Type B pancreatic cell (in vitro differentiated cells): ENCODE results near the gene CADPS. TPM values are rescaled to one million over a fixed set of nuclear protein-coding genes. Genes with fewer than 3 reads are reported as not detected.

Experiments used
- DNase-seq: peaks from one replicate; pipeline ENCODE4 v3.0.0; 2021; ENCODE audit warnings: mixed read lengths; ENCODE audit not compliant: unreplicated experiment; ENCODE audit errors: extremely low spot score
- H3K27ac Mint-ChIP-seq: 2 replicates; pipeline ENCODE4 v1.8.0; 2021; ENCODE audit warnings: mild to moderate bottlenecking, mixed read lengths
- H3K27me3 Mint-ChIP-seq: 2 replicates; pipeline ENCODE4 v1.8.0; 2021; ENCODE audit warnings: mixed read lengths
- H3K36me3 Mint-ChIP-seq: 2 replicates; pipeline ENCODE4 v1.8.0; 2021; ENCODE audit warnings: mixed read lengths
- H3K4me1 Mint-ChIP-seq: one replicate; pipeline ENCODE4 v1.8.0; 2021; ENCODE audit warnings: mixed read lengths; ENCODE audit not compliant: unreplicated experiment
- H3K4me3 Mint-ChIP-seq: 2 replicates; pipeline ENCODE4 v1.8.0; 2021; ENCODE audit warnings: mild to moderate bottlenecking, mixed read lengths
- H3K9me3 Mint-ChIP-seq: 2 replicates; pipeline ENCODE4 v1.8.0; 2021; ENCODE audit warnings: mixed read lengths
- CTCF ChIP-seq: fragments of 200-600 bp; sonication (generic); conservative IDR thresholded peaks from 2 replicates; pipeline ENCODE4 v1.5.0; 2021; ENCODE audit warnings: antibody characterized with exemption, mild to moderate bottlenecking
- total RNA-seq: library from RNA; stranded (reverse); gene quantifications from 2 replicates; pipeline ENCODE4 v1.2.1, GENCODE V29; 2021; ENCODE audit warnings: low replicate concordance

CADPS gene
- total RNA-seq, 1 donor from 2014 or later = 21.6 TPM

- no peaks in the 10 kb centered on the region for H3K9me3 Mint-ChIP-seq
- TF ChIP-seq CTCF = no peak
- H3K36me3 Mint-ChIP-seq = no peaks in the 10 kb centered on the region
- DNase-seq = no peak
- no peaks in the 10 kb centered on the region for H3K4me1 Mint-ChIP-seq
- H3K4me3 Mint-ChIP-seq = no peak overlapping the region
- H3K27ac Mint-ChIP-seq = no peak overlapping the region
- peaks cover 38% of the 10 kb centered on the region for H3K27me3 Mint-ChIP-seq
Measured at GRCh38 chr3:62551556-62551955, 323.7 kb downstream of the CADPS start.

GRCh38 chr3:62550439-62550838 is 324.8 kb downstream of the CADPS start:
- H3K36me3 Mint-ChIP-seq = no peaks in the 10 kb centered on the region
- no peak for DNase-seq
- H3K27me3 Mint-ChIP-seq = peaks cover 44% of the 10 kb centered on the region

GRCh38 chr3:62548528-62549205 is 326.5 kb downstream of the CADPS start:
- no peak overlapping the region for H3K27ac Mint-ChIP-seq
- H3K27me3 Mint-ChIP-seq = peaks cover 44% of the 10 kb centered on the region
- DNase-seq = no peak
- H3K36me3 Mint-ChIP-seq = no peaks in the 10 kb centered on the region
- no peaks in the 10 kb centered on the region for H3K9me3 Mint-ChIP-seq
- no peaks in the 10 kb centered on the region for H3K4me1 Mint-ChIP-seq
- H3K4me3 Mint-ChIP-seq = no peak overlapping the region
- TF ChIP-seq CTCF = no peak

More at GRCh38 chr3:62550439-62550838, 324.8 kb downstream of the CADPS start:
- Mint-ChIP-seq H3K27ac (no peak overlapping the region), H3K9me3 (no peaks in the 10 kb centered on the region), H3K4me1 (no peaks in the 10 kb centered on the region), H3K4me3 (no peak overlapping the region)
- TF ChIP-seq CTCF = no peak

- DNase-seq = no peak
- Mint-ChIP-seq H3K27ac (no peak overlapping the region), H3K4me1 (no peaks in the 10 kb centered on the region), H3K36me3 (no peaks in the 10 kb centered on the region), H3K9me3 (no peaks in the 10 kb centered on the region), H3K27me3 (peaks cover 42% of the 10 kb centered on the region), H3K4me3 (no peak overlapping the region)
- TF ChIP-seq CTCF = no peak
Measured at GRCh38 chr3:62546266-62546665, 328.9 kb downstream of the CADPS start.

- H3K27me3 Mint-ChIP-seq = peaks cover 38% of the 10 kb centered on the region
- no peak for DNase-seq
- no peaks in the 10 kb centered on the region for H3K4me1 Mint-ChIP-seq
- no peak overlapping the region for H3K27ac Mint-ChIP-seq
- H3K9me3 Mint-ChIP-seq = no peaks in the 10 kb centered on the region
- H3K4me3 Mint-ChIP-seq = no peak overlapping the region
- no peaks in the 10 kb centered on the region for H3K36me3 Mint-ChIP-seq
- no peak for TF ChIP-seq CTCF
Measured at GRCh38 chr3:62542185-62542584, 333.0 kb downstream of the CADPS start.
